Right lobe of liver (tissue), 6 donors: ENCODE measurements around the gene PLCB1. TPM values are rescaled to one million over a fixed set of nuclear protein-coding genes. Genes with fewer than 3 reads are reported as not detected.

Experiments used
- ATAC-seq, 4 donors: fragments of 200-7000 bp; cut with Tn5 transposase; one replicate each; pipeline ENCODE4 v1.9.1; 2020; ENCODE audit warnings: mild to moderate bottlenecking in 4 of 4, moderate library complexity in 4 of 4
- DNase-seq, 3 donors: peaks; one replicate each; pipeline ENCODE4 v3.0.0-alpha.2; 2020
- H3K27ac ChIP-seq, 3 donors: fragments of 200-600 bp; one replicate each; pipeline ENCODE4 v1.8.0; 2022
- H3K27me3 ChIP-seq, 2 donors: fragments of 200-600 bp; one replicate each; pipeline ENCODE4 v1.8.0; 2022
- H3K36me3 ChIP-seq, 4 donors: fragments of 200-600 bp; sonication (generic) in 1 of 4; one replicate each; pipeline versions ENCODE4 v1.5.1 to v1.8.0; 2017 to 2022; ENCODE audit warnings: control low read depth in 1 of 4
- H3K4me1 ChIP-seq, 4 donors: fragments of 200-600 bp; sonication (generic) in 1 of 4; one replicate each; pipeline versions ENCODE4 v1.5.1 to v1.8.0; 2017 to 2022; ENCODE audit warnings: control low read depth in 1 of 4
- H3K4me3 ChIP-seq, 3 donors: fragments of 200-600 bp; one replicate each; pipeline ENCODE4 v1.8.0; 2022
- H3K9me3 ChIP-seq, 4 donors: fragments of 200-600 bp; sonication (generic) in 1 of 4; one replicate each; pipeline versions ENCODE4 v1.5.1 to v1.8.0; 2017 to 2022; ENCODE audit warnings: control low read depth in 1 of 4
- CTCF ChIP-seq, 4 donors: fragments of 200-600 bp in 3 of 4; fragments of 450-650 bp in 1 of 4; IDR thresholded peaks; one replicate each; pipeline versions ENCODE4 v1.5.1 to v1.8.0; 2016 to 2022; ENCODE audit warnings: antibody characterized with exemption in 4 of 4, mild to moderate bottlenecking in 2 of 4
- POLR2A ChIP-seq: fragments of 450-650 bp; IDR thresholded peaks from one replicate; pipeline ENCODE4 v1.6.1; 2017; ENCODE audit warnings: antibody characterized with exemption, mild to moderate bottlenecking
- WGBS: methylation state at CpG from one replicate; pipeline ENCODE4 v1.1.6; 2018; ENCODE audit warnings: low coverage, low lambda C conversion rate; ENCODE audit not compliant: insufficient coverage; ENCODE audit errors: missing lambda C conversion rate; 5-methylcytosine and 5-hydroxymethylcytosine counted together
- intact Hi-C, 2 donors: fragments of 100-400 bp; cut with DNase I; formaldehyde crosslinking; loops; one replicate each; pipeline versions ENCODE4 v1.11.2 to v1.14.1; 2022
- total RNA-seq, 6 experiments: library from RNA; depleted of rRNA in 2 of 6; stranded (reverse); fragments of >200 nt in 2 of 6; fragmentation: NEBNext Ultra II Directional in 3 of 6; extraction: Animal tissue kit (Norgen Biotek cat#: 25700) in 3 of 6; gene quantifications; one replicate each; pipeline versions ENCODE4 v1.1.0 to v1.2.4, GENCODE V29; 2016 to 2023
- donor health status: DM: no; HTN: yes; CAD: no.
- donor health status: DM: no; HTN: no; CAD: no.
- donor health status: DM: no; HTN: no; CAD: no.
- donor health status: DM: no; HTN: yes; CAD: no.
- donor health status: DM: no; HTN: yes; CAD: no.

Gene PLCB1
- total RNA-seq, 6 experiments from 2014 or later, result 5.0 to 9.9 (median 5.7) TPM

- H3K36me3 ChIP-seq, result no peaks in the 10 kb centered on the region
- no peaks in the 10 kb centered on the region for H3K4me1 ChIP-seq
- TF ChIP-seq POLR2A (no peak), CTCF (IDR thresholded peaks at IDR 0.05) (no peak)
- DNase-seq, result no peak
- H3K27ac ChIP-seq, result no peak overlapping the region
- no peak for ATAC-seq
- no peaks in the 10 kb centered on the region for H3K9me3 ChIP-seq
- intact Hi-C loops, result no loop called here
- 63% methylated on average over 1 of the region's 1 CpG for WGBS
- no peaks in the 10 kb centered on the region for H3K27me3 ChIP-seq
- no peak overlapping the region for H3K4me3 ChIP-seq
Observed at GRCh38 chr20:8557711-8558110, 425.6 kb downstream of the PLCB1 start.

DNA sequence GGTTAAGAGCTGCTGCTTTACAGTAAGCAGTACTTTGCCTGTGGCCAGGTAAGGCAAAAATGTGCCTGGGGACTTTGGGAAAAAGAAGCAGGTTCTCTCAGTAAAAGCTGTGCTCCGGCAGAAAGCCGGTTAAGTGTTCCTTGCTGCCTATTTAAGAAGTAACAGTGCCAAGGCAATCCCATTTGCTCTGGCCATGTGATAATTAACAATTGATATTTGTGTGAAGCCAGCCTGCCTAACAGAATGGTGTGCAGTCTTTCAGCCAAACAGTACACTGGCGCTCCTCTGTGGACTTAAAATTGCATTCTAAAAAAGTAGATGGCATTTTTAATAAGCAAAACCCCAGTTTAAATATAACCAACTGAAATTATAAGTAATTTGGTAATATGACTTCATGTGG is 430.3 kb downstream of the PLCB1 start:
- WGBS, result 91% methylated on average over 3 of the region's 3 CpGs
- H3K27ac ChIP-seq, result no peak overlapping the region
- no peaks in the 10 kb centered on the region for H3K4me1 ChIP-seq
- TF ChIP-seq POLR2A (no peak), CTCF (IDR thresholded peaks at IDR 0.05) (no peak)
- ATAC-seq (no peak), DNase-seq (no peak)
- no peaks in the 10 kb centered on the region for H3K36me3 ChIP-seq
- intact Hi-C loops, result no loop called here
- H3K4me3 ChIP-seq, result no peak overlapping the region
- H3K27me3 ChIP-seq, result no peaks in the 10 kb centered on the region
- no peaks in the 10 kb centered on the region for H3K9me3 ChIP-seq

GRCh38 chr20:8568075-8568474 is 436.0 kb downstream of the PLCB1 start:
- WGBS, result 39% methylated on average over 2 of the region's 2 CpGs
- H3K27me3 ChIP-seq, result no peaks in the 10 kb centered on the region

DNA sequence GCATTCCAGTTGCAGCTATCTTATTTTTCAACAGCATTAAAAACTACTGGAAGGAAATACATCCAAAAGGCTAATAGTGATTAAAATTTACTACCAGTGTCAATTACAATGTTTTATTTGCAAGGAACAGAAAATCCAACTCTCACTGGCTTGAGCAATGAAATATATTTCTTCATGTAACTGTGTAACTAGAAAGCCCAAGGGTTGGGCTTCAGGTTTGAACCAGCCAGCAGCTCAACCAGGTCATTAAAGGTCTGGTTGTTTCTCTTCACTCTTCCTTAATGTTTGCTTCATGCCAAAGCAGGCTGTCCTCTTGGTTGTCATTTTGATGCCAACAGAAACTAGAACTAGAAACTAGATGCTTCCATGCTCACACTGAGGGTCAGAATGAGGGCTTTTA is 437.7 kb downstream of the PLCB1 start:
- Histone ChIP-seq H3K27ac (no peak overlapping the region), H3K4me1 (no peaks in the 10 kb centered on the region), H3K27me3 (no peaks in the 10 kb centered on the region), H3K4me3 (no peak overlapping the region), H3K36me3 (no peaks in the 10 kb centered on the region), H3K9me3 (no peaks in the 10 kb centered on the region)
- ATAC-seq, result no peak
- DNase-seq, result no peak
- intact Hi-C loops, result no loop called here
- TF ChIP-seq CTCF (IDR thresholded peaks at IDR 0.05), result no peak
- TF ChIP-seq POLR2A, result no peak

More at GRCh38 chr20:8568075-8568474, 436.0 kb downstream of the PLCB1 start:
- TF ChIP-seq POLR2A (no peak), CTCF (IDR thresholded peaks at IDR 0.05) (no peak)
- no peaks in the 10 kb centered on the region for H3K36me3 ChIP-seq
- H3K27ac ChIP-seq, result no peak overlapping the region
- H3K4me1 ChIP-seq, result no peaks in the 10 kb centered on the region
- H3K9me3 ChIP-seq, result no peaks in the 10 kb centered on the region
- ATAC-seq, result no peak
- intact Hi-C loops, result no loop called here
- H3K4me3 ChIP-seq, result no peak overlapping the region
- DNase-seq, result no peak

- intact Hi-C loops, result no loop called here
- no peak overlapping the region for H3K4me3 ChIP-seq
- H3K4me1 ChIP-seq, result no peaks in the 10 kb centered on the region
- no peak for ATAC-seq
- TF ChIP-seq POLR2A, result no peak
- TF ChIP-seq CTCF (IDR thresholded peaks at IDR 0.05), result no peak
- no peak overlapping the region for H3K27ac ChIP-seq
- no peak for DNase-seq
- no peaks in the 10 kb centered on the region for H3K27me3 ChIP-seq
- no peaks in the 10 kb centered on the region for H3K9me3 ChIP-seq
- 39% methylated on average over 2 of the region's 2 CpGs for WGBS
- no peaks in the 10 kb centered on the region for H3K36me3 ChIP-seq
Observed at GRCh38 chr20:8571611-8572010, 439.5 kb downstream of the PLCB1 start.
